ENCODE results near the gene PHF24. TPM values are rescaled to one million over a fixed set of nuclear protein-coding genes. Genes with fewer than 3 reads are reported as not detected.

Gene PHF24
- total and polyA plus RNA-seq, 2 of the 4 experiments (the other 2 are of a cell fraction): 0.02 TPM; not detected in 1

- dilution Hi-C loops (cut with HindIII; ENCODE audit: low sequenced_read_pairs, unreplicated experiment): no loop called here
These were observed 412 bp downstream of the PHF24 start for GRCh38 chr9:34958411-34958982.

More at GRCh38 chr9:34958411-34958982, 412 bp downstream of the PHF24 start:
- H4K20me1 ChIP-seq (ENCODE audit: insufficient read depth, low read length): no peaks in the 10 kb centered on the region
- CTCF ChIA-PET: no interaction called here
- TF ChIP-seq RFX5 (IDR thresholded peaks at IDR 0.05; ENCODE audit: low read depth, low read length): no peak
- no peak for TF ChIP-seq MAZ (IDR thresholded peaks at IDR 0.05; ENCODE audit: borderline replicate concordance, low read depth, low read length)
- no peak for TF ChIP-seq RCOR1 (IDR thresholded peaks at IDR 0.05; ENCODE audit: insufficient replicate concordance, low read length)
- no peak for TF ChIP-seq CHD1 (IDR thresholded peaks at IDR 0.05; ENCODE audit: low read depth, low read length)
- TF ChIP-seq RAD21 (IDR thresholded peaks at IDR 0.05; ENCODE audit: low read length): no peak
- no peak for TF ChIP-seq MAFK (IDR thresholded peaks at IDR 0.05; ENCODE audit: low read depth, low read length)
- TF ChIP-seq CEBPB (IDR thresholded peaks at IDR 0.05; ENCODE audit: low read depth, low read length): no peak
- no peak for TF ChIP-seq USF2 (IDR thresholded peaks at IDR 0.05; ENCODE audit: low read depth, low read length)
- TF ChIP-seq NFE2L2 (IDR thresholded peaks at IDR 0.05; ENCODE audit: low read depth, low read length): no peak
- TF ChIP-seq POLR2A (IDR thresholded peaks at IDR 0.05; ENCODE audit: low read depth, low read length): no peak
- no peak for TF ChIP-seq MXI1 (IDR thresholded peaks at IDR 0.05; ENCODE audit: borderline replicate concordance, low read depth, low read length)
- no peak for TF ChIP-seq CTCF (conservative IDR thresholded peaks at IDR 0.05; ENCODE audit: low read depth, low read length)
- TF ChIP-seq SMC3 (IDR thresholded peaks at IDR 0.05; ENCODE audit: low read depth, low read length): no peak
- TF ChIP-seq ELK1 (IDR thresholded peaks at IDR 0.05; ENCODE audit: borderline replicate concordance, low read depth, low read length): no peak
- TF ChIP-seq FOS (IDR thresholded peaks at IDR 0.05; ENCODE audit: low read depth, low read length): no peak
- TF ChIP-seq BHLHE40 (IDR thresholded peaks at IDR 0.05; ENCODE audit: low read depth, low read length): no peak
- H3K79me1 ChIP-seq (ENCODE audit: low read depth in 1 of 2, low read length in 2 of 2): no peaks in the 10 kb centered on the region
- no peak overlapping the region for H4K91ac ChIP-seq (ENCODE audit: insufficient read depth, low read depth, low read length)
- H4K5ac ChIP-seq (ENCODE audit: low read depth, low read length): no peak overlapping the region
- H2AK5ac ChIP-seq (ENCODE audit: low read depth, low read length): no peak overlapping the region
- H3K27ac ChIP-seq (ENCODE audit: insufficient read depth, low read length): no peak overlapping the region
- H3K9me3 ChIP-seq (ENCODE audit: control insufficient read depth, insufficient read depth, low read length): no peaks in the 10 kb centered on the region
- no TSS peak for BruUV-seq (replicated peaks)
- no peak for ATAC-seq (ENCODE audit: low read depth)
- no peak overlapping the region for H3K4me3 ChIP-seq (ENCODE audit: insufficient read depth, low read depth, low read length)
- in situ Hi-C loops (cut with MboI; ENCODE audit: low sequenced_read_pairs): no loop called here
- H2AK9ac ChIP-seq (replicated peaks; ENCODE audit: low read depth, low read length, poor library complexity): no peak overlapping the region
- H3K4me1 ChIP-seq (ENCODE audit: control insufficient read depth, insufficient read depth, low read length): no peaks in the 10 kb centered on the region
- DNase-seq: no peak
- no peak overlapping the region for H3K4me2 ChIP-seq (ENCODE audit: low read depth, low read length)
- POLR2A ChIA-PET (ENCODE audit: unreplicated experiment): no interaction called here
- no peaks in the 10 kb centered on the region for H3K36me3 ChIP-seq (ENCODE audit: control insufficient read depth, insufficient read depth, low read length)
- H2BK15ac ChIP-seq (ENCODE audit: low read depth, low read length): no peak overlapping the region
- no peak overlapping the region for H3K14ac ChIP-seq (replicated peaks; ENCODE audit: low read depth, low read length)
- intact Hi-C loops (cut with micrococcal nuclease): no loop called here
- H3K27me3 ChIP-seq (ENCODE audit: control insufficient read depth, insufficient read depth, low read length): peaks cover 58% of the 10 kb centered on the region
- H3K4ac ChIP-seq (ENCODE audit: low read depth, low read length): no peak overlapping the region
- H3K56ac ChIP-seq (ENCODE audit: extremely low read depth, insufficient read depth, low read length): no peak overlapping the region
- H2BK120ac ChIP-seq (ENCODE audit: low read depth, low read length): no peak overlapping the region
- H3K9me1 ChIP-seq (ENCODE audit: insufficient read depth, low read length): no peaks in the 10 kb centered on the region
- H3K9ac ChIP-seq (ENCODE audit: low read depth, low read length): no peak overlapping the region
- H2BK20ac ChIP-seq (ENCODE audit: low read depth, low read length): no peak overlapping the region
- no peak overlapping the region for H2AFZ ChIP-seq (replicated peaks; ENCODE audit: low read length, poor library complexity)
- H3K23ac ChIP-seq (ENCODE audit: low read depth, low read length): no peak overlapping the region
- no peak overlapping the region for H2BK5ac ChIP-seq (ENCODE audit: low read depth, low read length, poor library complexity, severe bottlenecking)
- no peak overlapping the region for H4K8ac ChIP-seq (ENCODE audit: low read depth in 2 of 2, low read length in 2 of 2)
- 0% methylated on average over 1 of the region's 21 CpGs; no CpG with 5 or more reads in 1 of the 2 experiments for WGBS, 2 experiments (ENCODE audit: extremely low coverage in 2 of 2, insufficient read length in 1 of 2)
- H3K18ac ChIP-seq (ENCODE audit: low read depth, low read length): no peak overlapping the region
